ENCODE data around the gene COA1. TPM values are rescaled to one million over a fixed set of nuclear protein-coding genes. Genes with fewer than 3 reads are reported as not detected.

The COA1 gene
- total RNA-seq, 3 donors from 2014 or later (not counting 1 experiment from before 2014, with no cell fraction given) = 55.0 to 85.3 (median 69.5) TPM

DNA sequence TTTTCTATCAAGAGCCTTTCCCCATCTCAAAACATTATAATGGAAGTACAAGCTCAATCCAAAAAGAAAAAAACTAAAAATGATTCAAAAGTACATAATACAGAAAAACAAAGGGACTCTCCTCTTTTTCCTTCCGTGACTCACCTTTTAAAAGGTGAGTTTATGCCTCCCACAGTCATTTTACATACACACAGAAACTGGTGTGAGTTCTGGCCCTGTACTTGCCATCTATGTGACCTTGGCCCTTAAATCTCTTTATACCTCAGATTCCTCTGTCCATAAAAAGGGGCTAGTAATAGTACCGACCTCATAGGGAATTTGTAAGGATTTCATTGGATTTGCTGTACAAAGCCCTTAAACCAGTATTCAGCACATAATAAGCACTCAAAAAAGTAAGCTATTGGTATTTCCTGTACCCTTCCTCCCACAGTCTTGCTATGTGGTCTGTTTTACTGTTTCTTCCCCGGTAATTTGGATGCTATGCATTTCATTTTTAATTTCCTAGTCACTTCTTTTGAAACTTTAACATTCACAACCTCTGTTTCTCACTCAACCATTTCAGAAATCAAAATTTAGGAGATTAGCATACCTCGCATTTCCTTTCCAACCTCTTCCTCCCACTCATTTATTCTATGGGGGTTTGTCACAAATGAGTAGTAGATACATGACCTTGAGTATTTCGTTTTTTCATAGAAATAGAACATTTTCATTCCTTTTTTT lies 107.4 kb downstream of the COA1 start:
- peaks cover 51% of the 10 kb centered on the region in 2 donors for H3K4me1 Mint-ChIP-seq
- Histone ChIP-seq H3K27ac (ENCODE audit: low read length) (peak overlapping the region; percentile 57), H3K9me3 (ENCODE audit: control insufficient read depth, insufficient read depth, low read length) (no peaks in the 10 kb centered on the region), H3K27me3 (ENCODE audit: control insufficient read depth, insufficient read depth, low read length) (no peaks in the 10 kb centered on the region), H3K4me1 (ENCODE audit: control insufficient read depth, insufficient read depth, low read length) (peaks cover 42% of the 10 kb centered on the region), H3K4me3 (ENCODE audit: low read length) (no peak overlapping the region), H3K36me3 (ENCODE audit: control insufficient read depth, insufficient read depth, low read length) (peaks cover 72% of the 10 kb centered on the region)
- H3K27me3 Mint-ChIP-seq (ENCODE audit: low read depth in 2 of 2) = no peaks in the 10 kb centered on the region
- 27% methylated on average over 2 of the region's 5 CpGs for whole genome bisulfite sequencing (ENCODE audit: insufficient coverage)
- no peak for ATAC-seq
- TF ChIP-seq, protein P1, sequence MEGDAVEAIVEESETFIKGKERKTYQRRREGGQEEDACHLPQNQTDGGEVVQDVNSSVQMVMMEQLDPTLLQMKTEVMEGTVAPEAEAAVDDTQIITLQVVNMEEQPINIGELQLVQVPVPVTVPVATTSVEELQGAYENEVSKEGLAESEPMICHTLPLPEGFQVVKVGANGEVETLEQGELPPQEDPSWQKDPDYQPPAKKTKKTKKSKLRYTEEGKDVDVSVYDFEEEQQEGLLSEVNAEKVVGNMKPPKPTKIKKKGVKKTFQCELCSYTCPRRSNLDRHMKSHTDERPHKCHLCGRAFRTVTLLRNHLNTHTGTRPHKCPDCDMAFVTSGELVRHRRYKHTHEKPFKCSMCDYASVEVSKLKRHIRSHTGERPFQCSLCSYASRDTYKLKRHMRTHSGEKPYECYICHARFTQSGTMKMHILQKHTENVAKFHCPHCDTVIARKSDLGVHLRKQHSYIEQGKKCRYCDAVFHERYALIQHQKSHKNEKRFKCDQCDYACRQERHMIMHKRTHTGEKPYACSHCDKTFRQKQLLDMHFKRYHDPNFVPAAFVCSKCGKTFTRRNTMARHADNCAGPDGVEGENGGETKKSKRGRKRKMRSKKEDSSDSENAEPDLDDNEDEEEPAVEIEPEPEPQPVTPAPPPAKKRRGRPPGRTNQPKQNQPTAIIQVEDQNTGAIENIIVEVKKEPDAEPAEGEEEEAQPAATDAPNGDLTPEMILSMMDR (IDR thresholded peaks at IDR 0.05) = no peak
- H3K9me3 Mint-ChIP-seq = no peaks in the 10 kb centered on the region
- H3K27ac Mint-ChIP-seq = no peak overlapping the region
- H3K36me3 Mint-ChIP-seq = peaks cover 9% of the 10 kb centered on the region
- peak in 1 of 2 donors; percentile 44 for DNase-seq
- intact Hi-C loops (cut with micrococcal nuclease) = no loop called here
- peak overlapping the region; percentile 51 for H3K4me3 Mint-ChIP-seq

- Histone ChIP-seq H3K4me1 (ENCODE audit: control insufficient read depth, insufficient read depth, low read length) (peaks cover 46% of the 10 kb centered on the region), H3K9me3 (ENCODE audit: control insufficient read depth, insufficient read depth, low read length) (no peaks in the 10 kb centered on the region), H3K36me3 (ENCODE audit: control insufficient read depth, insufficient read depth, low read length) (peaks cover 73% of the 10 kb centered on the region), H3K4me3 (ENCODE audit: low read length) (no peak overlapping the region), H3K27me3 (ENCODE audit: control insufficient read depth, insufficient read depth, low read length) (no peaks in the 10 kb centered on the region), H3K27ac (ENCODE audit: low read length) (peak overlapping the region; percentile 53)
- Mint-ChIP-seq H3K27ac (no peak overlapping the region), H3K4me3 (no peak overlapping the region), H3K36me3 (peaks cover 3% of the 10 kb centered on the region), H3K9me3 (no peaks in the 10 kb centered on the region), H3K4me1 (peaks cover 42 to 48% of the 10 kb centered on the region in 2 donors), H3K27me3 (ENCODE audit: low read depth in 2 of 2) (no peaks in the 10 kb centered on the region)
- DNase-seq = no peak
- intact Hi-C loops (cut with micrococcal nuclease) = no loop called here
- TF ChIP-seq, protein P1 (IDR thresholded peaks at IDR 0.05) = no peak
- 91% methylated on average over 3 of the region's 4 CpGs for WGBS (ENCODE audit: insufficient coverage)
- ATAC-seq = no peak
Measured at GRCh38 chr7:43619213-43620012, 109.9 kb downstream of the COA1 start.

- H3K36me3 Mint-ChIP-seq = no peaks in the 10 kb centered on the region
- Histone ChIP-seq H3K27ac (ENCODE audit: low read length) (peak overlapping the region; percentile 2), H3K4me1 (ENCODE audit: control insufficient read depth, insufficient read depth, low read length) (peaks cover 48% of the 10 kb centered on the region), H3K36me3 (ENCODE audit: control insufficient read depth, insufficient read depth, low read length) (peaks cover 71% of the 10 kb centered on the region), H3K9me3 (ENCODE audit: control insufficient read depth, insufficient read depth, low read length) (no peaks in the 10 kb centered on the region), H3K27me3 (ENCODE audit: control insufficient read depth, insufficient read depth, low read length) (no peaks in the 10 kb centered on the region), H3K4me3 (ENCODE audit: low read length) (no peak overlapping the region)
- no peak overlapping the region for H3K4me3 Mint-ChIP-seq
- no peaks in the 10 kb centered on the region for H3K27me3 Mint-ChIP-seq (ENCODE audit: low read depth in 2 of 2)
- H3K9me3 Mint-ChIP-seq = no peaks in the 10 kb centered on the region
- intact Hi-C loops (cut with micrococcal nuclease) = no loop called here
- WGBS (ENCODE audit: insufficient coverage) = 73% methylated on average over 4 of the region's 4 CpGs
- no peak overlapping the region for H3K27ac Mint-ChIP-seq
- DNase-seq (no peak), ATAC-seq (peak in 1 of 3 donors; percentile 17)
- H3K4me1 Mint-ChIP-seq = peaks cover 44 to 53% of the 10 kb centered on the region in 2 donors
- TF ChIP-seq, protein P1 (IDR thresholded peaks at IDR 0.05) = no peak
Measured at GRCh38 chr7:43618073-43618472, 111.2 kb downstream of the COA1 start.

Measured in natural killer cell (primary cell).